ENCODE data around the gene GPS2.

The GPS2 gene

DNA sequence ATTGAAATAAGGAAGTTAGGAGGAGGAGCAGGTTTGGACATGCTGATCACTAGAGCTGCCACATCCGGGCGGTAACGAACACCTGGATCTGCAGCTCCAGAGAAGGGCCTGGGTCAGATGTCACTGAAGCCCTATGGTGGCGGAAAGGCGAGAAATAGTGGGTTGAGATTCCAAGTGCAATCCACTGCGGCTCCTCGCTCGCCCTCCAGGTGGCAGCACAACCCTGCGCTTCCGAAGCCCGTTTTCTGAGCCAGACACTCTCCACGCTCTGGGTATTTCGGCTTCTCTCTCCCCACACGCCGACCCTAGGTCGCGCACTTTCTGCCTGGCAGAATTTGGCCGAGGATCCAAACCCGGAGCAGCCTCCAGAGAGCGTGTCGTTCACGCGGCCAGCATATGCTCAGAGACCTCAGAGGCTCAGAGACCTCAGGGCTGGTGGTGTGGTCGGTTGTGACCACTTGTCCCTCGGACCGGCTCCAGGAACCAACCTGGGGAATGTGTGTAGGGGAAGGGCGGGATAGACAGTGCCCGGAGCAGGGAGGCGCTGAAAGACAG, 34.6 kb downstream of the GPS2 start (continued):
- TF ChIP-seq SCRT2 (tag by site-specific recombination; IDR thresholded peaks at IDR 0.05), result peak; percentile 67
- no peak for TF ChIP-seq MYNN (tag by site-specific recombination; IDR thresholded peaks at IDR 0.05; ENCODE audit: borderline replicate concordance)
- TF ChIP-seq KLF7 (tag by site-specific recombination; IDR thresholded peaks at IDR 0.05; ENCODE audit: borderline replicate concordance), result no peak
- TF ChIP-seq ZNF610 (tag by site-specific recombination; IDR thresholded peaks at IDR 0.05; ENCODE audit: borderline replicate concordance), result 0 out of 2 replicates have a peak, but pooled peaks have one; percentile 15
- TF ChIP-seq ZNF529 (tag by site-specific recombination; IDR thresholded peaks at IDR 0.05; ENCODE audit: insufficient replicate concordance), result no peak
- no peak for TF ChIP-seq ZNF350 (tag by site-specific recombination; IDR thresholded peaks at IDR 0.05)
- TF ChIP-seq ZNF174 (tag by site-specific recombination; IDR thresholded peaks at IDR 0.05), result no peak
- TF ChIP-seq, protein P1, sequence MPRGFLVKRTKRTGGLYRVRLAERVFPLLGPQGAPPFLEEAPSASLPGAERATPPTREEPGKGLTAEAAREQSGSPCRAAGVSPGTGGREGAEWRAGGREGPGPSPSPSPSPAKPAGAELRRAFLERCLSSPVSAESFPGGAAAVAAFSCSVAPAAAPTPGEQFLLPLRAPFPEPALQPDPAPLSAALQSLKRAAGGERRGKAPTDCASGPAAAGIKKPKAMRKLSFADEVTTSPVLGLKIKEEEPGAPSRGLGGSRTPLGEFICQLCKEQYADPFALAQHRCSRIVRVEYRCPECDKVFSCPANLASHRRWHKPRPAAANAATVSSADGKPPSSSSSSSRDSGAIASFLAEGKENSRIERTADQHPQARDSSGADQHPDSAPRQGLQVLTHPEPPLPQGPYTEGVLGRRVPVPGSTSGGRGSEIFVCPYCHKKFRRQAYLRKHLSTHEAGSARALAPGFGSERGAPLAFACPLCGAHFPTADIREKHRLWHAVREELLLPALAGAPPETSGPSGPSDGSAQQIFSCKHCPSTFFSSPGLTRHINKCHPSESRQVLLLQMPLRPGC (tag by site-specific recombination; IDR thresholded peaks at IDR 0.05), result no peak
- TF ChIP-seq ZBTB7A (tag by site-specific recombination; IDR thresholded peaks at IDR 0.05; ENCODE audit: low read depth), result 0 out of 2 replicates have a peak, but pooled peaks have one; percentile 17
- peak; percentile 18; the same call in 1 of the 2 replicates for TF ChIP-seq IKZF3 (tag by site-specific recombination; IDR thresholded peaks at IDR 0.05)

DNA sequence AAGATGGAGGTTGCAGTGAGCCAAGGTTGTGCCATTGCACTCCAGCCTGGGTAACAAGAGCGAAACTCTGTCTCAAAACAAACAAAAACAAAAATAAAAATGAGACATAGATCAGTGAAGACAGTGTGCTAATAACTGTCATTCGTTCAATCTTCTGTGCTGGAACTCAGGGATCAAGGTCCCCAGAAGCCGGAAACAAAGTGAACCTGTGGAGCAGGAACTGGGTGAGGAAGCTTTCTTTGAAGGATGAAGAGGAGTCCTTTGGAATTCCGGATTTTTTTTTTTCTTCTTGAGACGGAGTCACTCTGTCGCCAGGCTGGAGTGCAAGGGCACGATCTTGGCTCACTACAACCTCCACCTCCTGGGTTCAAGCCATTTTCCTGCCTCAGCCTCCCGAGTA, 35.7 kb downstream of the GPS2 start:
- H3K9me3 ChIP-seq (ENCODE audit: control insufficient read depth, insufficient read depth, low read depth, low read length), result no peaks in the 10 kb centered on the region
- ChIA-PET POLR2A (interaction anchor here (1.0 kb wide), 1 partner anchor 9 kb away, joined by 3 read pairs; no protein-coding TSS in a partner anchor), CTCF (interaction anchor here (0.6 to 9.0 kb wide), 13 partner anchors 10 to 269 kb away, joined by 3 to 160 read pairs (median 4); partner anchors contain the start of gene ACAP1)
- peaks cover 9% of the 10 kb centered on the region for H3K4me1 ChIP-seq (ENCODE audit: control insufficient read depth, insufficient read depth, low read length)
- no peak overlapping the region for H3K4me3 ChIP-seq (ENCODE audit: low read depth, low read length)
- no peak overlapping the region for H3K27ac ChIP-seq (ENCODE audit: extremely low read depth, low read depth, low read length)
- no peak for TF ChIP-seq ZNF274 (IDR thresholded peaks at IDR 0.05; ENCODE audit: low read length)
- no peak for TF ChIP-seq ZNF274 (tag by site-specific recombination; IDR thresholded peaks at IDR 0.05; ENCODE audit: borderline replicate concordance)
- TF ChIP-seq ZNF121 (tag by site-specific recombination; IDR thresholded peaks at IDR 0.05), result no peak
- no peak for TF ChIP-seq BCL11B (tag by site-specific recombination; IDR thresholded peaks at IDR 0.05; ENCODE audit: low read depth)
- TF ChIP-seq ZNF16 (tag by site-specific recombination; IDR thresholded peaks at IDR 0.05; ENCODE audit: low read depth), result no peak
- no peak for TF ChIP-seq ZNF214 (tag by site-specific recombination; IDR thresholded peaks at IDR 0.05; ENCODE audit: borderline replicate concordance)
- no peak for TF ChIP-seq ZNF354C (tag by site-specific recombination; IDR thresholded peaks at IDR 0.05; ENCODE audit: borderline replicate concordance, low read depth)
- TF ChIP-seq ZNF747 (tag by site-specific recombination; IDR thresholded peaks at IDR 0.05), result no peak
- no peak for TF ChIP-seq ZNF624 (tag by site-specific recombination; IDR thresholded peaks at IDR 0.05)
- no peak for TF ChIP-seq ZBTB21 (tag by site-specific recombination; IDR thresholded peaks at IDR 0.05)
- H3K36me3 ChIP-seq (ENCODE audit: control insufficient read depth in 2 of 2, insufficient read depth in 1 of 2, low read length in 2 of 2), result no peaks in the 10 kb centered on the region; a peak in 1 of 3 replicates

DNA sequence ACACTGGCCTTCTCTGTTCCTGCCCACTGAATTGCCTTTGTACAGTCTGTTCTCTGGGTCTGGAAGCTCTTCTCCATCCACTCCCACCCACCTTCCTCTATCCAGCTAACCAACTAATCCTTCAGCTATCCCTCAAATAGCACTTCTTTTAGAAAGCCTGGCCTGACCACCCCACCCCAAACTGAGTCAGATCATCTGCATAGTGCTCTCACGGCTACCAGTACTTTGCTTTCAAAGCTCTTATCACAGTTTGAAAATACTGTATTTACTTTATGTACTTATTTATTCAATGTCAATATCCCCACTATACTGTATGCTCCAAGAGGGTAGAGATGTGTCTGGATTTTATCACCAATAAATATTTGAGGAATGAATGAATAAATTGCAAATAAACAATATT, 48.4 kb downstream of the GPS2 start:
- POLR2A ChIA-PET, result interaction anchor here (0.6 to 1.8 kb wide), 2 partner anchors 10 to 22 kb away, joined by 3 to 5 read pairs; no protein-coding TSS in a partner anchor
- no peaks in the 10 kb centered on the region for H3K9me3 ChIP-seq (ENCODE audit: control insufficient read depth, insufficient read depth, low read depth, low read length)
- no peak overlapping the region for H3K4me3 ChIP-seq (ENCODE audit: low read depth, low read length)
- TF ChIP-seq ZNF654 (tag by site-specific recombination; IDR thresholded peaks at IDR 0.05; ENCODE audit: low read depth) (no peak), ZNF404 (tag by site-specific recombination; IDR thresholded peaks at IDR 0.05) (no peak), OVOL3 (tag by site-specific recombination; IDR thresholded peaks at IDR 0.05) (no peak), ZNF311 (tag by site-specific recombination; IDR thresholded peaks at IDR 0.05; ENCODE audit: borderline replicate concordance) (no peak), ZNF473 (tag by site-specific recombination; IDR thresholded peaks at IDR 0.05) (no peak)
- TF ChIP-seq, protein P2, sequence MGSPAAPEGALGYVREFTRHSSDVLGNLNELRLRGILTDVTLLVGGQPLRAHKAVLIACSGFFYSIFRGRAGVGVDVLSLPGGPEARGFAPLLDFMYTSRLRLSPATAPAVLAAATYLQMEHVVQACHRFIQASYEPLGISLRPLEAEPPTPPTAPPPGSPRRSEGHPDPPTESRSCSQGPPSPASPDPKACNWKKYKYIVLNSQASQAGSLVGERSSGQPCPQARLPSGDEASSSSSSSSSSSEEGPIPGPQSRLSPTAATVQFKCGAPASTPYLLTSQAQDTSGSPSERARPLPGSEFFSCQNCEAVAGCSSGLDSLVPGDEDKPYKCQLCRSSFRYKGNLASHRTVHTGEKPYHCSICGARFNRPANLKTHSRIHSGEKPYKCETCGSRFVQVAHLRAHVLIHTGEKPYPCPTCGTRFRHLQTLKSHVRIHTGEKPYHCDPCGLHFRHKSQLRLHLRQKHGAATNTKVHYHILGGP (tag by site-specific recombination; IDR thresholded peaks at IDR 0.05), result no peak
- TF ChIP-seq, protein P3, sequence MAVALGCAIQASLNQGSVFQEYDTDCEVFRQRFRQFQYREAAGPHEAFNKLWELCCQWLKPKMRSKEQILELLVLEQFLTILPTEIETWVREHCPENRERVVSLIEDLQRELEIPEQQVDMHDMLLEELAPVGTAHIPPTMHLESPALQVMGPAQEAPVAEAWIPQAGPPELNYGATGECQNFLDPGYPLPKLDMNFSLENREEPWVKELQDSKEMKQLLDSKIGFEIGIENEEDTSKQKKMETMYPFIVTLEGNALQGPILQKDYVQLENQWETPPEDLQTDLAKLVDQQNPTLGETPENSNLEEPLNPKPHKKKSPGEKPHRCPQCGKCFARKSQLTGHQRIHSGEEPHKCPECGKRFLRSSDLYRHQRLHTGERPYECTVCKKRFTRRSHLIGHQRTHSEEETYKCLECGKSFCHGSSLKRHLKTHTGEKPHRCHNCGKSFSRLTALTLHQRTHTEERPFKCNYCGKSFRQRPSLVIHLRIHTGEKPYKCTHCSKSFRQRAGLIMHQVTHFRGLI (tag by site-specific recombination; IDR thresholded peaks at IDR 0.05), result no peak
- H3K36me3 ChIP-seq (ENCODE audit: control insufficient read depth in 2 of 2, insufficient read depth in 1 of 2, low read length in 2 of 2), result no peaks in the 10 kb centered on the region; a peak in 1 of 3 replicates
- CTCF ChIA-PET, result interaction anchor here (0.6 to 2.4 kb wide), 5 partner anchors 14 to 89 kb away, joined by 3 to 18 read pairs (median 5); partner anchors contain the start of gene SLC2A4
- H3K27ac ChIP-seq (ENCODE audit: extremely low read depth, low read depth, low read length), result no peak overlapping the region
- H3K4me1 ChIP-seq (ENCODE audit: control insufficient read depth, insufficient read depth, low read length), result peaks cover 18% of the 10 kb centered on the region

Data from HEK293 (cell line).